NT2/D1 (cell line): ENCODE results near the gene RPH3AL.

ENCODE experiments used
- SUZ12 ChIP-seq: IDR thresholded peaks from 2 replicates; pipeline ENCODE4 v1.6.1; 2011; ENCODE audit not compliant: insufficient read length, insufficient read depth; ENCODE audit errors: extremely low read depth
- YY1 ChIP-seq: IDR thresholded peaks from 2 replicates; pipeline ENCODE4 v1.6.1; 2011; ENCODE audit not compliant: insufficient read length, insufficient read depth
- ZNF274 ChIP-seq: IDR thresholded peaks from 2 replicates; pipeline ENCODE4 v1.6.1; 2011; ENCODE audit warnings: mild to moderate bottlenecking, low read depth, low read length

GRCh38 chr17:322006-322780 lies 30.4 kb downstream of the RPH3AL start:
- TF ChIP-seq ZNF274 (no peak), YY1 (no peak), SUZ12 (no peak)
